Midbrain (tissue), 1 donor: ENCODE measurements around the gene CD14.
"Not testable (repeated sequence)": the region's sequence is repeated elsewhere in the genome, so short reads cannot be mapped to it uniquely, and the experiment has no call there.

ENCODE experiments used
- DNase-seq: peaks from one replicate; lab custom pipeline; 2025; lab: John Stamatoyannopoulos, UW

The CD14 gene

GRCh38 chr5:140595538-140596300 is 37.3 kb downstream of the CD14 start:
- DNase-seq = peak; percentile 61

- DNase-seq = no peak
Measured at GRCh38 chr5:140594169-140594568, 38.8 kb downstream of the CD14 start.

- not testable (repeated sequence) for DNase-seq
Measured at GRCh38 chr5:140593070-140593469, 39.9 kb downstream of the CD14 start.

GRCh38 chr5:140591747-140592372 is 41.1 kb downstream of the CD14 start:
- no peak for DNase-seq

- no peak for DNase-seq
Measured at GRCh38 chr5:140590861-140591260, 42.1 kb downstream of the CD14 start.

GRCh38 chr5:140588311-140589070 is 44.5 kb downstream of the CD14 start:
- no peak for DNase-seq

GRCh38 chr5:140587495-140587894 is 45.5 kb downstream of the CD14 start:
- DNase-seq = no peak
